Esophagus squamous epithelium (tissue), 5 donors: Measurements from ENCODE around the gene CCDC88C. TPM values are rescaled to one million over a fixed set of nuclear protein-coding genes. Genes with fewer than 3 reads are reported as not detected.
A peak's percentile ranks its signal among the peaks of the same experiment; 100 is the strongest.
"Not testable (repeated sequence)": the region's sequence is repeated elsewhere in the genome, so short reads cannot be mapped to it uniquely, and the experiment has no call there.

Experiments used
- DNase-seq: peaks from one replicate; lab custom pipeline; 2025; lab: John Stamatoyannopoulos, UW
- H3K27ac ChIP-seq, 4 donors: fragments of 200-600 bp; sonication (generic); one replicate each; pipeline ENCODE4 v1.5.1; 2016 to 2019; ENCODE audit warnings: mild to moderate bottlenecking in 1 of 4
- H3K27me3 ChIP-seq, 4 donors: fragments of 200-600 bp; sonication (generic); 1 replicate in 3 of 4; 2 replicates in 1 of 4; pipeline versions ENCODE4 v1.5.1 to v1.6.0; 2017 to 2021; ENCODE audit warnings: antibody characterized with exemption in 1 of 4
- H3K36me3 ChIP-seq, 3 donors: fragments of 200-600 bp; sonication (generic); one replicate each; pipeline ENCODE4 v1.5.1; 2016 to 2019
- H3K4me1 ChIP-seq, 3 donors: fragments of 200-600 bp; sonication (generic); one replicate each; pipeline ENCODE4 v1.5.1; 2017 to 2019
- H3K4me3 ChIP-seq, 4 donors: fragments of 200-600 bp; sonication (generic); 1 replicate in 3 of 4; 2 replicates in 1 of 4; pipeline ENCODE4 v1.5.1; 2016 to 2019; ENCODE audit warnings: mild to moderate bottlenecking in 2 of 4, moderate library complexity in 1 of 4
- H3K9me3 ChIP-seq, 3 donors: fragments of 200-600 bp; sonication (generic); one replicate each; pipeline ENCODE4 v1.5.1; 2016 to 2019
- CTCF ChIP-seq, 6 experiments: fragments of 450-650 bp in 4 of 6; fragments of 200-600 bp in 2 of 6; sonication (generic) in 2 of 6; IDR thresholded peaks; one replicate each; pipeline ENCODE4 v1.5.1; 2016 to 2019; ENCODE audit warnings: antibody characterized with exemption in 6 of 6, mild to moderate bottlenecking in 4 of 6, moderate library complexity in 4 of 6
- POLR2A ChIP-seq, 4 donors: fragments of 450-650 bp; IDR thresholded peaks; one replicate each; pipeline ENCODE4 v1.6.1; 2017; ENCODE audit warnings: antibody characterized with exemption in 4 of 4, mild to moderate bottlenecking in 4 of 4, moderate library complexity in 3 of 4
- WGBS, 2 donors: methylation state at CpG; one replicate each; pipeline ENCODE4 v1.1.5; 2018; 5-methylcytosine and 5-hydroxymethylcytosine counted together
- intact Hi-C: fragments of 100-400 bp; cut with DNase I; formaldehyde crosslinking; loops from one replicate; pipeline ENCODE4 v1.15.0; 2022
- total RNA-seq, 4 donors: library from RNA; depleted of rRNA; stranded (reverse); fragments of >200 nt; gene quantifications; one replicate each; pipeline ENCODE4 v1.1.0, GENCODE V29; 2016
- donor health status: DM: yes; HTN: yes; CAD: no.

CCDC88C gene
- total RNA-seq, 4 donors from 2014 or later: 23.2 to 31.5 (median 29.9) TPM

GRCh38 chr14:91252871-91253794 lies 164.5 kb downstream of the CCDC88C start:
- peak overlapping the region; percentile 51 to 79 (median 64) for H3K4me3 ChIP-seq
- no peak for DNase-seq
- no peaks in the 10 kb centered on the region for H3K9me3 ChIP-seq
- intact Hi-C loops: no loop called here
- H3K27me3 ChIP-seq: no peaks in the 10 kb centered on the region
- peak overlapping the region; percentile 74 to 85 (median 82) for H3K27ac ChIP-seq
- TF ChIP-seq POLR2A (IDR thresholded peaks at IDR 0.05) (peak in 2 of 4 donors; percentile 28 to 31), CTCF (IDR thresholded peaks at IDR 0.05) (no peak)
- peaks cover 35 to 76% (median 43%) of the 10 kb centered on the region in 3 donors for H3K4me1 ChIP-seq
- WGBS, 2 donors: 6% methylated on average over 11 of the region's 95 CpGs; no CpG with 5 or more reads in 1 of the 2 donors
- no peaks in the 10 kb centered on the region for H3K36me3 ChIP-seq

- intact Hi-C loops: no loop called here
- no peaks in the 10 kb centered on the region for H3K9me3 ChIP-seq
- TF ChIP-seq CTCF (IDR thresholded peaks at IDR 0.05): no peak
- no peak for TF ChIP-seq POLR2A (IDR thresholded peaks at IDR 0.05)
- no peak for DNase-seq
- WGBS, 2 donors: 17 to 75% methylated on average over 1 to 5 of the region's 5 CpGs
- peaks cover 16 to 63% (median 30%) of the 10 kb centered on the region in 3 donors for H3K4me1 ChIP-seq
- H3K36me3 ChIP-seq: no peaks in the 10 kb centered on the region
- H3K27me3 ChIP-seq: no peaks in the 10 kb centered on the region
- H3K27ac ChIP-seq: peak overlapping the region in 3 of 4 donors; percentile 3 to 63 (median 49)
- H3K4me3 ChIP-seq: no peak overlapping the region
Measured at GRCh38 chr14:91250912-91251311, 166.7 kb downstream of the CCDC88C start.

GRCh38 chr14:91249841-91250616 lies 167.6 kb downstream of the CCDC88C start:
- Histone ChIP-seq H3K27ac (peak overlapping the region in 2 of 4 donors; percentile 49 to 63), H3K9me3 (no peaks in the 10 kb centered on the region), H3K4me3 (no peak overlapping the region), H3K36me3 (no peaks in the 10 kb centered on the region), H3K4me1 (peaks cover 17 to 69% (median 38%) of the 10 kb centered on the region in 3 donors), H3K27me3 (no peaks in the 10 kb centered on the region)
- intact Hi-C loops: no loop called here
- 48 to 69% methylated on average over 7 to 10 of the region's 10 CpGs for WGBS, 2 donors
- no peak for DNase-seq
- TF ChIP-seq POLR2A (IDR thresholded peaks at IDR 0.05) (no peak), CTCF (IDR thresholded peaks at IDR 0.05) (no peak)

- H3K27ac ChIP-seq: peak overlapping the region in 3 of 4 donors; percentile 50 to 83 (median 73)
- H3K4me3 ChIP-seq: no peak overlapping the region
- 76 to 86% methylated on average over 8 to 15 of the region's 15 CpGs for WGBS, 2 donors
- no peaks in the 10 kb centered on the region for H3K9me3 ChIP-seq
- intact Hi-C loops: no loop called here
- H3K27me3 ChIP-seq: no peaks in the 10 kb centered on the region
- peaks cover 24 to 67% (median 52%) of the 10 kb centered on the region in 3 donors for H3K4me1 ChIP-seq
- H3K36me3 ChIP-seq: no peaks in the 10 kb centered on the region
- TF ChIP-seq CTCF (IDR thresholded peaks at IDR 0.05) (no peak), POLR2A (IDR thresholded peaks at IDR 0.05) (no peak)
- DNase-seq: no peak
Measured at GRCh38 chr14:91246051-91246852, 171.4 kb downstream of the CCDC88C start.

- 70 to 97% methylated on average over 3 to 8 of the region's 8 CpGs for WGBS, 2 donors
- intact Hi-C loops: not testable (repeated sequence)
Measured at GRCh38 chr14:91245616-91246015, 172.0 kb downstream of the CCDC88C start.

More at GRCh38 chr14:91245616-91246015, 172.0 kb downstream of the CCDC88C start:
- not testable (repeated sequence) for H3K27me3 ChIP-seq, H3K4me3 ChIP-seq, H3K9me3 ChIP-seq, H3K36me3 ChIP-seq, DNase-seq
- Histone ChIP-seq H3K27ac (peak overlapping the region; percentile 50 to 85 (median 69)), H3K4me1 (peaks cover 24 to 61% (median 47%) of the 10 kb centered on the region in 3 donors)
